Stimulated activated CD4-positive, alpha-beta T cell treated with anti-CD3 and anti-CD28 coated beads, Interleukin-1b, Interleukin-23, amount 100 ng/mL, for 24 hours (primary cell): Measurements from ENCODE around the gene TBX15.
"Not testable (repeated sequence)": the region's sequence is repeated elsewhere in the genome, so short reads cannot be mapped to it uniquely, and the experiment has no call there.

Experiments used
- DNase-seq, 4 experiments: peaks; one replicate each; pipeline ENCODE4 v3.0.0-alpha.2; 2020; ENCODE audit warnings: low read depth in 4 of 4, low spot score in 1 of 4

Gene TBX15

DNA sequence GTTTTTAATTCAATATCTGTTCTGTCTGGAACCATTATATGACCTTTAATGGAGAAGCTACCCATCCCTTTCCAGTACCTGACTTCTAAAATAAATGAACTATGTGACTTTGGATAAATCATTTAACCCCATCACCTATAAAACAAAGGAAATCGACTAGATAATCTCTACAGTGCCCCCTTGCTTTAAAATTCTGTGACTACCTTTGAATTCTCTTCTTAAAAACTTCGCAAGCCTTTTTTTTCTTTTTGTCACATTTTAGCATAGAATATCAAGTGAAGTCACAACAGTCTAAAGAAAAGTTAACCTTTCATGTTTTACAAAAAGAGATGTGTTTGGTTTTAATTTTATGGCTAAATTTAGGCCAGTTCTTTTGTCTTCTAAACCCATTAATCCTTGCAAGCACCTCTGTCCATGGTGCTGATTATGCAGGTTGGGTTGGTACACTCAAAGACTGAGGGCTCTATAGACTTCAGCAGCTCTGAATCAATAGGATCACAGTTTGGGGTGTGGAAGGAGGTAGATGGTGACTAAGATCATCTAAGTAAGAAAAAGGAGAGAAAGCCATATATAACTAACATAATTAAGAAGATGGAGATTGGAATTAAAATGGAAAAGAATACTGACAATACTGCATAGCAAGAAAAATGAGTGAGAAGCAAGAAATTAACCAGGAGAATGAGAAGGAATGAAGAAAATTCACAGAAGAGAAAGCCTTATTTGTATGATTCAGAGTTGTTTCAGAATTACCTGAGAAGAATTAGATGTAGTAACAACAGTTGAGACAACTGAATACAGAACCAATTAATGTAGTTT, 59.2 kb downstream of the TBX15 start:
- no peak for DNase-seq

DNA sequence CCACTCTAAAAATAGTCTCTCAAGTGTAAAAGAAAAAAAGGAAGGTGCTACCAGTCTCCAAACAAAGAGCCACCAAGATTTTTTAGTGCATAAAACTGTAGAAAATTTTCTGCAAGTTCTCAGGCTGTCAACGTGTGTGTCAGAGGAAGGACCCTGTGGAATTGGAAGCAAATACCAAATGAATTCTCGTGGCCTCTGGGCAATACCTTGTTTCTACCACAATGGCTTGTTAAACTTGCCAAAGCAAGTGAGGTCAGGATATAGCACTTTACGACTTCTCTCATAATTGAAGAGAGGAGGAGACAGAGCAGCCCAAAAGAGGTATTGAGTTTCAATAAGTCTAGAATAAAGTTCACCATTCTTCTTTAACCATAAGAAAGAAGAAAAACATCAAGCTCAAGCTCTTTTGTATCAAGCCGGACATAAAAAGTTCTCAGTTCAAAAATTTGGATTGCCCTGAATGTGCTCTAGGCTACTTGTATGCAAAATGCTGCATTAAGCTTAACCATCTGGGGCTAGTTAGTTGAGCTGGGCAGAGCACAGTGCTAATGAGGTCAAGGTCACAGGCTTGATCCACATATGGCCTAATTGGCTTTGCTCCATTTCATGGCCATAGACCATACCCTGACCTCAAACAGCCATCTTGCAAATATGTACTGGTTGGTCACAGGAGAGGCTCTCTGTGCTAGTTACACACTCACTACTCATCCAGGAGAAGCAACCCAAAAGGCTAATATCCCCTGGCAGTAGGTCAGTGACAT, 60.5 kb downstream of the TBX15 start:
- DNase-seq: no peak

DNA sequence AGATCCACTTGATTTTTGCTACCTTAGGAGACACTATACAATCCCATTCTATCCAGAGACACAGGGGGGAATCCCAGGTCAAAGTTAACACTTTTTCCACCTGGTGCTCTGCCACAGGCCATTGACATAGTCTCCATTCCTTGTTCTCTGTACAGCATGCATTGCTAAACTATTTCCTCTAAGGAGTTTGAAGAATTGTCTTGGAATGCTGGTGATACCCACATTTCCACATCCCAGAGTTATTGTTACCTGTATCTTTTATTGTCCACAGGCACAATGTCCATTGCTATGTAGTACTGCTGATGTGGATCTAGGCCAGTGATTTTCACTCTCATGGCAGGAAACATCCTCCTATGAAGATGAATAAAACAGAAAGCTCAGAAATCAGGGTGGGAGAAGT, 61.9 kb downstream of the TBX15 start:
- DNase-seq: no peak

DNA sequence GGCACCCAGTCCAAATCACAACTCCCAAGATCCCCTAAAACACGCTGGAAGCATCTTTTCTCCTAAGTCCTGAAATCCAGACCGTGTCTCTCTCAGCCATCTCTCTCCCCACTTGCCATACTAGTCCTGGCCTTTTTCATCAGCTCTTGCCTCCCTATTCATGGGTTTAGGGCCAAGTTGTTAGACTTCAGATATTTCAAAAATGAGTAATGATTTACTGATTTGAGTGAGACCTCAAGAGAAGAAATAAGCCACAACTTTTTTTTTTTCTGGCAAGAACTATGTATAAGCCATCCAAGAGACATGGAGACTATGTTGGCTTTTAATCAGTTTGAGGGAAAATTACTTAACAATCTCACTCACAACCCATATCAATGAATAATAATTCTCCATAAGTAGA, 62.5 kb downstream of the TBX15 start:
- DNase-seq: no peak

GRCh38 chr1:118923319-118923718, 64.8 kb downstream of the TBX15 start:
- DNase-seq: no peak

DNA sequence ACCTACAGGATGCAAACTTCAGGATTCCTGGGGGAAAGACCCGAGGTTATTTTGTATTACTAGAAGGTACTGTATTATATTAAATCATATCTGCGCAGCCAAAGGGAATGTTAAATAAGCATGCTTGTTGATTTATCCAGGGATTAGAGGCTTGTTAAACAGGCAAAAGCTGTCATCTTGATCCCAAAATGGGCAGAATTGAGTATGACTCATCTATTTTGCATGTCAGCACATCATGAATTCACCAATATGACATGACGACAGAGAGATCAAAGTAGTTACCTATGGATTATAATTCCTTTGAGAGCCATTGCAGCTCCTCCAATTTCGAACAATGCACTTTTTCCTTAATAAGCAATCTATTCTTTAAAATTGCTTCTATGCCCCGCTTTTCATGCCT, 66.1 kb downstream of the TBX15 start:
- no peak for DNase-seq

GRCh38 chr1:118920124-118920717, 67.9 kb downstream of the TBX15 start:
- DNase-seq: no peak

- no peak for DNase-seq
These were observed 69.2 kb downstream of the TBX15 start for GRCh38 chr1:118918940-118919259.

DNA sequence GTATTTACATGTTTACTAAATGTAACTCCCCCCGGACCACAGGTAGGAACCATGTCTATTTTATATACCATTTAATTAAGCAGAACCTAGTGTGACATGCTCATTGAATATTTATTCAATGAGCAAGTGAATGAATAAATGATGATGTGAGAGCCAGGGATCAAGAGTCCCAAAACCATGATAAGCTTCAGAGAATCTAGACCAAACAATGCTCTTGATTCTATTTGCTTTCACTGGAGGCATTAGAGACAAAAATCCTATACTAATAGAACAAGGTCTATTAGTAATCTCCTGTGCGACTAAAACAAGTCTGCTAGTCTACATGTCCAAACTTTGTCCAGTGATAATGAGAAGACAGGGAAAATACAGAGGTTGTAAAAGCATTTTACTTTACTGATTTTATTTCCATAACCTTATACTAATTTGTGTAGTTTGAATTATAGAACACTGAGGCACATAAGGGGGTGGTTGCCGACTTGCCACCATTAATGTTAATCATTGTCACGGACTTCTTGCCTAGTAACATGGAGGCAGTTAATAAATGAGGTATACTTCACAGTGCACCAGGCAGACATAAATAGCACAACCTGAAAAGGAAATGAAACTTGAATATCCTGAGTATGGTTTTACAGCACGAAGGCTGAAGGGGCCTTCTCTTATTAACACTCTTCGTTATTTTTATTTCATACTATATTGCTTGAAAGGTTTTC, 69.8 kb downstream of the TBX15 start:
- DNase-seq: no peak

DNA sequence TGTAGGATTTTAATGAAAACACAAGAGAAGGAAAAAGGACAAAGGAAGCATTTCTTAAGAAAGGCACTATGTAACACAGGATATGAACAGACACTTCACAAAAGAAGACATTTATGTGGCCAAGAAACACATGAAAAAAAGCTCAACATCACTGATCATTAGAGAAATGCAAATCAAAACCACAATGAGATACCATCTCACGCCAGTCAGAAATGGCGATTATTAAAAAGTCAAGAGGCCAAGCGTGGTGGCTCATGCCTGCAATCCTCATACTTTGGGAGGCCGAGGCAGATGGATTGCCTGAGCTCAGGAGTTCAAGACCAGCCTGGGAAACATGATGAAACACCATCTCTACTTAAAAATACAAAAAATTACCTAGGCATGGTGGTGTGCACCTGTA, 71.8 kb downstream of the TBX15 start:
- DNase-seq: not testable (repeated sequence)

DNA sequence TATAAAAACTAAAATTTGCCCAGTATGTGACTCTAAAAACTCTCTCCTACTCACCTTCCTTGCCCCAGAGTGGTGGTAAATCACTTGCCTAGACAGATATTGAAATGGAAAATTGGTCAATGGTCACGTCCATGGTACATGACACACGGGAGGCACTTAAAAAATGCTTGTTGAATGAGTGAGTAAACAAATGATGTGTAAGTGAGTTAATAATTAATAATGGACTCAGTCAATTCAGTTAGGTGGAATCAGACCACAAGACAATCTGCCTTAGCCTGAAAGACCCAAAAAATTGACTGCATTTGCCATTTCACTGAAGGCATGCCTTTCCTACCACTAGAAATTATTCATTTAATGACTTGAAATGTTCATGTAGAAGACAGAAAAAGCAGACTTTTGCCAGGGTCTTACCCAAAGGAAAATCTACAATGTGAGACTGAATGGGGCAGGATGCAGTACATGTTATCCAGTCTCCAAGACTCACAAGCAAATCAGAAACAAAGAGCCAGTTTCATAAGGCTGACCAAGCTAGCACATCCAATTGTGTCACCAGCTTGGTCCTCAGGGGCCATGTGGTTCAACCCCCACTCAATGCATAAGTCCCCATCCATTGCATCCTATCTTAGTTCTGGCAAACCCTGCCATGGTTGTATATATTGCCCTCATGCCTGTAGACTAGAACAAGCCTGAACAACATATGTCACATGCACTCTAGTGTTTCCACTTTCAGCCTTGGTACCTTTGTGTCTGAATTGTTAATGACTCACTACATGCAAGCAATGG, 73.6 kb downstream of the TBX15 start:
- no peak for DNase-seq

DNA sequence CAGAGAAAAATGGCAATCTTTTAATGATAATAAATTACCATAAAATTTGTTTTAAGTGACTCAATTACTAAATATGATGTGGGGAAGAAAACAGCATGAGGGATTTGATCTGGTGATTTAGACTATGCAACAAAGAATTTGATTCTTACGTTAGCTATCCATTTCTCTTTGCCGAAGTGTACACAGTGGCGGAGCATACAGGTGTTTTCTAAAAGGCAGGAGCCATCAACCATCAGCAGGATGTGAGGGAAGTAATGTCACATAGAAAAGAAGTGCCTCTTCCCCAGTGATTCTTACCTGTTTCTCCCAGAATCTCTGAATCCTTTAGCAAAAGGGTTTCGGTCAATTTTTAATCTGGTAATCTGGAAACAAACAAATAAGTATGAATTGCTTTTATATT, 74.3 kb downstream of the TBX15 start:
- DNase-seq: no peak

GRCh38 chr1:118912574-118912973, 75.6 kb downstream of the TBX15 start:
- DNase-seq: no peak

- no peak for DNase-seq
These were observed 76.6 kb downstream of the TBX15 start for GRCh38 chr1:118911571-118911970.

DNA sequence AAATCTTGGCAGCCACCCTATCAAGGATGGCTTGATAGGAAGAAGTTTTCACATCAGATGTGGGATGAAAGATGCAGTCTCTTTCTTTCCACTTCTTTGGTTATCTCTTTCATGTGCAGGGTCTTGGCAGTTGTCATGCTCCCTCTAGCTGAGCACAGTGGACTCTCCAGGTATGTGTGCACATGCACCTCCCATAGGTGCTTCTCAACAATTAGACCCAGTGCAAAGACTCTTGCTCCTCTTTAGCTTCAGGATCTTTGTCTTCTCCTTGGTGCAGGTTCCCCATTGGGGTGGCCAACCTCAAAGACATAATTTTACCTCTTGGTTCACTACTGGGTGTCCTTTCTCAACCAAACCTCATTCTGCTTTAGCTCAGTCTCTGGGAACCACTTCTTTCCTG, 80.7 kb downstream of the TBX15 start:
- DNase-seq: no peak

DNA sequence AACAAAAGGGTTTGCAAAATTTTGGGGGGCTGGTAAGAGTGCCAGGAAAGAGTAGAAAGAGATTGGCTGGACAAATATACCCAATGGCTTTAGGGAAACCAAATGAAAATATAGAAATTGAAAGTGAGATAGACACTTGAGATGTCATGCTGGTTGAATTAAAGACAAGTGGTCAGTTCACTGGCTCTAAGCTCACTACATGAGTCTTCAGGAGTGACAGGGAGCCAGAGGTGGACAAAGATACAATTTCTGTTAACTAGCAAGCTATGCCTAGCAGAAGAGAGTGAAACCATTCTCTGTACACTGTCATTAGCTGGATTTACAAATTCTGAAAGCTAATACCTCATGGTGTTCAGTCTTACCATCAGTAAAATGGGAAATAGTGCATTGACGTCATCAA, 82.5 kb downstream of the TBX15 start:
- no peak for DNase-seq

GRCh38 chr1:118905196-118905595, 82.9 kb downstream of the TBX15 start:
- no peak for DNase-seq

DNA sequence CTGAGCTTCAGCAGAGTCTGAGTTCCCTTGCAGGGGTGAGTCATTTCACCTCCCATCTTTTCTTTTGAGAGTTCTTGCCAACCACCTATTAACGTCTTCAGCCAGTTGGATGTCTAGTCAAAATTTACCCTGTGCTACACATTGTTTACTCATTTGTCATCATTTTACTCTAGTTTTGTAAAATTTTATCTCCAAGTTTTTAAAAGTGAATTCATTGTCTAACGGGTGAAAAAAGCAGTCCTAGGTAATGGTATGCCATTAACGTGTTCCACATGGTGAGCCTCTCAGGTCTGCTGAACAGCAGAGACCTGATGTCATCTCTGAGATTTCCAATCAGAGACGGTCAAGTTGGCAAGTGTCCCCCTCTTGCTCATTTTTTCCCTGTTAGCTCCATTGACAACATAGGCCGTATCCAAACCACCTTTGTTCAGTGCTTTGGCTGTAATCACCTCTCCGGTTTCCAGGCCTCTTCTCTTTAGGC, 85.4 kb downstream of the TBX15 start:
- no peak for DNase-seq

DNA sequence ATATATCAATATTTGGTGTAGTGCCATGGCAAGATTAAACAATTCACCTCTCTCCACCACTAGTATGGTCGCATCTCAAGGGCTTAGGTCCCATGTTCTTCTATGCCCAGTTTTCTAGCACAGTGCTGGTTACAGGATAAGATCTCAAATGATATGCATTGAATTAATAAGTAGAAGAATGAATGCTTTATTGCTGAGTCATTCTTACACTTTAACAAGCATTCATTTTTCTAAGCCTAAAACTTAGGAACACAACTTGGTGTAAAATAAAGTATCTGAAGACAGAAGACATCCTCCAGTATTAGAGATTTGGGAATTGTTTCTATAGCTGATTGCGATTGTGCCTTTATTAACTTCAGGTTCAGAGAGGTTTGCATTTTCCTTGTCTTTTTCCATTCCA, 85.8 kb downstream of the TBX15 start:
- no peak for DNase-seq

DNA sequence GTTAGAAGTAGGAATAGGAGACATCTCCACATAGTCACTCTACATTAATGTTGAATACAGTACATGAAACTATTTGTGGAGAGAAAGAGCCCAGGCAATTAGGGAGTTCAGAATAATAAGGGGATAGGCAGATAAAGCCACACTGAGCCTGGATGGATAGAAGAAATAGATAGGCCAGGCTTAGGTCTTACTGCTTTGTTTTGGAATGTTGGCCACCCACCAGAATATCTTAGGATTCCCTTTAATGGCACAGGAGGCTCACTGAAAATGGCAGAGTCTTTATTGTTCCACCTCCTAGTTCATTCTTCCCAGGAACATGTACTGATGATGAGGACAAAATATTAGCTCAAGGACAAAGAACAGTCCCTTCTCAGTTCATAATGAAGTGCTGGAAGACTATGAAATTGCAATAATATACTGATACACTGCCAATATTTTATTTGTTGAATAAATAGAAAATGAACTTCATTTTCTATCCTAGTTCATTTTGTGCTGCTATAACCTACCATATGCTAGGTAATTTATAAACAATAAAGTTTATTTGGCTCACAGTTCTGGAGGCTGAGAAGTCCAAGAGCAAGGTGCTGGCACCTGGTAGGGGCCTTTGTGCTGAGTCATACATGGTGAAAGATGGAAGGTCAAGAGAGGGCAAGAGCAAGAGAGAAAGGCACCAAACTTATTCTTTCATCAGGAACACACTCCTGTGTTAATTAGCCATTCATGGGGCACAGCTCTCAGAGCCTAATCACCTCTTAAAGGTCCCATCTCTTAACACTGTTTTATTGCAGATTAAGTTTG, 87.3 kb downstream of the TBX15 start:
- no peak for DNase-seq
